Vagina (tissue), 2 donors: ENCODE results near the gene RAB40C. TPM values are rescaled to one million over a fixed set of nuclear protein-coding genes. Genes with fewer than 3 reads are reported as not detected.
A peak's percentile ranks its signal among the peaks of the same experiment; 100 is the strongest.

ENCODE experiments used
- DNase-seq, 2 donors: peaks; one replicate each; pipeline ENCODE4 v3.0.0-alpha.2; 2017; ENCODE audit errors: extremely low spot score in 2 of 2
- H3K27ac ChIP-seq: fragments of 200-600 bp; sonication (generic); one replicate; pipeline ENCODE4 v1.5.1; 2019
- H3K27me3 ChIP-seq: fragments of 200-600 bp; sonication (generic); one replicate; pipeline ENCODE4 v1.5.1; 2019
- H3K36me3 ChIP-seq, 2 donors: fragments of 200-600 bp; sonication (generic); one replicate each; pipeline ENCODE4 v1.5.1; 2017 to 2019
- H3K4me1 ChIP-seq: fragments of 200-600 bp; sonication (generic); one replicate; pipeline ENCODE4 v1.5.1; 2019
- H3K4me3 ChIP-seq, 2 donors: fragments of 200-600 bp; sonication (generic); 1 replicate in 1 of 2; 2 replicates in 1 of 2; pipeline ENCODE4 v1.5.1; 2016 to 2019
- H3K9me3 ChIP-seq: fragments of 200-600 bp; sonication (generic); one replicate; pipeline ENCODE4 v1.5.1; 2019
- CTCF ChIP-seq, 3 experiments: fragments of 450-650 bp in 2 of 3; fragments of 200-600 bp in 1 of 3; sonication (generic) in 1 of 3; IDR thresholded peaks; one replicate each; pipeline ENCODE4 v1.5.1; 2017 to 2019; ENCODE audit warnings: antibody characterized with exemption in 3 of 3, mild to moderate bottlenecking in 2 of 3, moderate library complexity in 2 of 3
- POLR2A ChIP-seq, 2 donors: fragments of 450-650 bp; IDR thresholded peaks; one replicate each; pipeline ENCODE4 v1.6.1; 2017; ENCODE audit warnings: antibody characterized with exemption in 2 of 2, mild to moderate bottlenecking in 2 of 2, moderate library complexity in 2 of 2
- POLR2AphosphoS5 ChIP-seq, 2 donors: sonication (generic); formaldehyde crosslinking; IDR thresholded peaks; one replicate each; pipeline ENCODE4 v1.9.0; 2017; ENCODE audit warnings: antibody characterized with exemption in 2 of 2, mild to moderate bottlenecking in 2 of 2, low read depth in 1 of 2; ENCODE audit not compliant: insufficient read depth in 1 of 2
- intact Hi-C: fragments of 100-400 bp; cut with DNase I; formaldehyde crosslinking; loops from one replicate; pipeline ENCODE4 v1.15.1; 2023
- total RNA-seq: library from RNA; depleted of rRNA; stranded (reverse); fragments of >200 nt; gene quantifications from one replicate; pipeline ENCODE4 v1.2.3, GENCODE V29; 2016

The RAB40C gene
- total RNA-seq, 1 donor from 2014 or later: 41.3 TPM

DNA sequence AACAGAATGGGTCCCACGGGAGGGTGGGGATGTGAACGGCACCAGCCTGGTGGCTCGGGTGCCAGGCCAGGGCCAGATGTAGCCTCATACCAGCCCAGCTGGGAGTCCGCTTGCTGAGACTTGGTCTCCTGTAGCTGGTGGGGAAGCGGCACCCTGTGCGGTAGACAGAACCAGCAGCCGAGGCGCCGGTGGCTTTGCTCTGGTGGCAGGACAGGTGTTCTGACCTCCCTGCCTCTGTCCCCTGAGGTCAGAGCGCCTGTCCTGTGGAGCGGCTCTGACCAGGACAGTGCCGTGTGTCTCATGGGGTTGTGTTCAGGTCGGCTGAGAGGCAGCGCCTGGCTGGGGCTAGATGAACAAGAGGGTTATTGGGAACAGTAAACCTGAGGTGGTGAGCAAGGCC lies 20.1 kb downstream of the RAB40C start:
- H3K4me1 ChIP-seq: peaks cover 11% of the 10 kb centered on the region
- DNase-seq: no peak
- H3K27ac ChIP-seq: no peak overlapping the region
- TF ChIP-seq POLR2AphosphoS5 (IDR thresholded peaks at IDR 0.05; ENCODE audit: insufficient read depth in 1 of 2, low read depth in 1 of 2) (no peak), CTCF (IDR thresholded peaks at IDR 0.05) (no peak), POLR2A (IDR thresholded peaks at IDR 0.05) (no peak)
- H3K36me3 ChIP-seq: no peaks in the 10 kb centered on the region
- H3K27me3 ChIP-seq: no peaks in the 10 kb centered on the region
- no peaks in the 10 kb centered on the region for H3K9me3 ChIP-seq
- intact Hi-C loops: no loop called here
- no peak overlapping the region for H3K4me3 ChIP-seq

- intact Hi-C loops: no loop called here
- DNase-seq: no peak
- no peaks in the 10 kb centered on the region for H3K27me3 ChIP-seq
- H3K9me3 ChIP-seq: no peaks in the 10 kb centered on the region
- H3K36me3 ChIP-seq: no peaks in the 10 kb centered on the region
- no peak overlapping the region for H3K27ac ChIP-seq
- H3K4me1 ChIP-seq: peaks cover 11% of the 10 kb centered on the region
- TF ChIP-seq POLR2A (IDR thresholded peaks at IDR 0.05) (no peak), POLR2AphosphoS5 (IDR thresholded peaks at IDR 0.05; ENCODE audit: insufficient read depth in 1 of 2, low read depth in 1 of 2) (no peak), CTCF (IDR thresholded peaks at IDR 0.05) (peak in 2 of 3 experiments; percentile 39 to 45)
- H3K4me3 ChIP-seq: no peak overlapping the region
Observed at GRCh38 chr16:610513-611381, 20.9 kb downstream of the RAB40C start.

DNA sequence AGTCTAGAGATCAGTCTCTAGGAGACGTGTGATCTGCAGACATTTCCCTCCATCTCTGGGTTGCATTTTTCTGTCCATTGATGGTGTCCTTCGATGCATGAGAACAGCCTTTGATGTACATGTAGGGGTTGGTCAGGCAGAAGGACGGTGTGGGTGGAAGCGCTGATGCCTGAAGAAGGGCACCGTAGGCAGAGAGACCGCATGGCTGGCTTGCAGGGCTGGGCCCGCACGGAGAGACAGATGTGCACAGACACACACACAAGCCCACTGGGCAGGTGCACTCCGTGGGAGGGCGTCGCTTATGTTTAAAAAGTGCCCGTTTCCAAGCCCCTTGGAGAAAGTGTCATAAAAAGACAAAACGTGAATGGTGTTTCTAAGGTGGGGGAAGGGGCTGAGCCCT lies 25.3 kb downstream of the RAB40C start:
- intact Hi-C loops: no loop called here
- no peaks in the 10 kb centered on the region for H3K9me3 ChIP-seq
- no peak overlapping the region for H3K4me3 ChIP-seq
- DNase-seq: no peak
- no peak overlapping the region for H3K27ac ChIP-seq
- H3K27me3 ChIP-seq: no peaks in the 10 kb centered on the region
- TF ChIP-seq POLR2AphosphoS5 (IDR thresholded peaks at IDR 0.05; ENCODE audit: insufficient read depth in 1 of 2, low read depth in 1 of 2): no peak
- TF ChIP-seq CTCF (IDR thresholded peaks at IDR 0.05): no peak
- no peak for TF ChIP-seq POLR2A (IDR thresholded peaks at IDR 0.05)
- no peaks in the 10 kb centered on the region for H3K36me3 ChIP-seq
- H3K4me1 ChIP-seq: peaks cover 18% of the 10 kb centered on the region

GRCh38 chr16:616733-617586 lies 27.1 kb downstream of the RAB40C start:
- H3K36me3 ChIP-seq: no peaks in the 10 kb centered on the region
- no peak for TF ChIP-seq POLR2A (IDR thresholded peaks at IDR 0.05)
- TF ChIP-seq POLR2AphosphoS5 (IDR thresholded peaks at IDR 0.05; ENCODE audit: insufficient read depth in 1 of 2, low read depth in 1 of 2): no peak
- TF ChIP-seq CTCF (IDR thresholded peaks at IDR 0.05): no peak
- H3K27ac ChIP-seq: no peak overlapping the region
- H3K9me3 ChIP-seq: no peaks in the 10 kb centered on the region
- intact Hi-C loops: no loop called here
- H3K4me1 ChIP-seq: peaks cover 20% of the 10 kb centered on the region
- no peak overlapping the region for H3K4me3 ChIP-seq
- DNase-seq: no peak
- H3K27me3 ChIP-seq: no peaks in the 10 kb centered on the region
